ENCODE measurements around the gene TTC23.

The TTC23 gene

DNA sequence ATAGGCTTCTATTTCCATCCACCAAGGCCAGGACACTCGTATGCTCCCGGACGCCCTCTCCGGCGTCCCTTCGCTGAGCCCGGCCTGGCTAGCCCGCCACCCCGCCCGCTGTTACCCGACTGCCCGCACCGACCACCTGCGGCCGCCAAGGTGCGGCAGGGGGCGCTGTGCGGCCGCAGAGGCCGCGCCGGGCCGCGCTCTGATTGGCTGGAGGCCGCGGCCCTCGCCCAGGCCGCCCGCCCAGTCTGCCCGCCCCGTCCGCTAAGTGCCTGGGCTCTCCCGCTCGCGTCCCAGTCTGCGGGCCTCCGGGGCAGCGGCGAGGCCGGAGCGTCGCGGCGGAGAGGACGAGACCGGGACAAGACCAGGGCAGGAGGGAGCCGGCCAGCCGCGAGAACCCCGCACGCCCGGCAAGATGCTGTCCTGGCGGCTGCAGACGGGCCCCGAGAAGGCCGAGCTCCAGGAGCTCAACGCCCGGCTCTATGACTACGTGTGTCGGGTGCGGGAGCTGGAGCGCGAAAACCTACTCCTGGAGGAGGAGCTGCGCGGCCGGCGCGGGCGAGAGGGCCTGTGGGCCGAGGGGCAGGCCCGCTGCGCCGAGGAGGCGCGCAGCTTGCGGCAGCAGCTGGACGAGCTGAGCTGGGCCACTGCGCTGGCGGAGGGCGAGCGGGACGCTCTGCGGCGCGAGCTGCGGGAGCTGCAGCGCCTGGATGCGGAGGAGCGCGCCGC, 144.4 kb downstream of the TTC23 start, which contains the start of gene SYNM:
Gene SYNM (plus strand): TSS at position 293 of the 726 bp plus-strand sequence. CDS start 120 bp downstream, at position 413.
- ChIA-PET CTCF (interaction anchor here (0.6 to 1.6 kb wide), 5 partner anchors 18 to 117 kb away, joined by 3 to 8 read pairs (median 3); no protein-coding TSS in a partner anchor), POLR2A (ENCODE audit: low non-redundant PET) (interaction anchor here (1.0 to 1.2 kb wide), 3 partner anchors 10 to 109 kb away, joined by 3 to 5 read pairs (median 3); no protein-coding TSS in a partner anchor)
- peak; percentile 97 for TF ChIP-seq CTCF (conservative IDR thresholded peaks at IDR 0.05; ENCODE audit: low read depth)
- DNase-seq (ENCODE audit: low spot score): peak; percentile 93
- peak within 1 kb of the TSS; percentile 29 for H3K27ac ChIP-seq

DNA sequence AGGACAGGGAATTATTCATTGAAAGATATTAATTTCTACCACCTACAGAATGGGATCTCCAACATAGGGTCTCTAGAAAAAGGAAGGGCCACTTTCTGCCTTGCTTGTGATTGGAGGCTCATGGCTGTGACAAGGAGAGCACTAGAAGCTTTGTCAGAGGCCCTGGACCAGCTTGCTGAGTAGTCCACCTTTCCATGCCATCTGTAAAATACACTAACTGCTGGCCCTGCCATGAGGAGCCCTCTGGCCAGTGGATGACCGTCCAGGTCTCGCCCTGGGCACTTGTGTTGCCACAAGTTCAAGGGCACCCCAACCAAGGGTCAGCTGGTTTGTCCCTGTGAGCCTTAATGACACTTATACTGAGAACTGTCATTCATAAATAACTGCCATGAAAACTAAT, 146.1 kb downstream of the TTC23 start:
- no peak for DNase-seq (ENCODE audit: low spot score)
- ChIA-PET CTCF (interaction anchor here (1.0 to 1.2 kb wide), 2 partner anchors 27 to 110 kb away, joined by 4 to 8 read pairs; no protein-coding TSS in a partner anchor), POLR2A (ENCODE audit: low non-redundant PET) (no interaction called here)
- TF ChIP-seq CTCF (conservative IDR thresholded peaks at IDR 0.05; ENCODE audit: low read depth): no peak
- no peak overlapping the region for H3K27ac ChIP-seq

GRCh38 chr15:99102332-99103235, 146.8 kb downstream of the TTC23 start:
- ChIA-PET CTCF (interaction anchor here (0.6 to 1.6 kb wide), 4 partner anchors 26 to 654 kb away, joined by 3 to 5 read pairs (median 4); no protein-coding TSS in a partner anchor), POLR2A (ENCODE audit: low non-redundant PET) (no interaction called here)
- TF ChIP-seq CTCF (conservative IDR thresholded peaks at IDR 0.05; ENCODE audit: low read depth): no peak

DNA sequence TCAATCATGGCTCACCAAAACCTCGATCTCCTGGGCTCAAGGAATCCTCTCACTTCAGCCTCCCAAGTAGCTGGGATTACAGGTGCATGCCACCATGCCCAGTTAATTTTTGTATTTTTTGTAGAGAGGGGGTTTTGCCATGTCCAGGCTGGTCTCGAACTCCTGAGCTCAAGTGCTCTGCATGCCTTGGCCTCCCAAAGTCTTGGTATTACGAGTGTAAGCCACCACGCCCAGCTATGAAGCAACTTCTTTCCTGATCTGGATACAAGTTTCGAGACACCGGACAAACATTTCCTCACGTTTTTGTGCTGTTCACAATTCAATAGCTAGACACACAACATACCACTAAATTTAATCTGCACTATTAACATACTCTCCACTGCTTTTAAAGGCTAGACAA, 147.9 kb downstream of the TTC23 start:
- no peak for TF ChIP-seq CTCF (conservative IDR thresholded peaks at IDR 0.05; ENCODE audit: low read depth)
- CTCF ChIA-PET: interaction anchor here (0.6 to 1.7 kb wide), 12 partner anchors 16 to 737 kb away, joined by 4 to 10 read pairs (median 4); no protein-coding TSS in a partner anchor
- POLR2A ChIA-PET (ENCODE audit: low non-redundant PET): no interaction called here
- no peak for DNase-seq (ENCODE audit: low spot score)
- no peak overlapping the region for H3K27ac ChIP-seq

More at GRCh38 chr15:99102332-99103235, 146.8 kb downstream of the TTC23 start:
- no peak overlapping the region for H3K27ac ChIP-seq
- DNase-seq (ENCODE audit: low spot score): no peak

GRCh38 chr15:99100245-99101173, 148.9 kb downstream of the TTC23 start:
- ChIA-PET POLR2A (ENCODE audit: low non-redundant PET) (no interaction called here), CTCF (interaction anchor here (0.6 to 2.0 kb wide), 30 partner anchors 9 to 1371 kb away, joined by 3 to 10 read pairs (median 4); no protein-coding TSS in a partner anchor)
- no peak overlapping the region for H3K27ac ChIP-seq
- TF ChIP-seq CTCF (conservative IDR thresholded peaks at IDR 0.05; ENCODE audit: low read depth): peak; percentile 98
- DNase-seq (ENCODE audit: low spot score): peak; percentile 77

Measured in RWPE1 (cell line).